Measurements from ENCODE around the gene SH3D19. TPM values are rescaled to one million over a fixed set of nuclear protein-coding genes. Genes with fewer than 3 reads are reported as not detected.
"Not testable (repeated sequence)": the region's sequence is repeated elsewhere in the genome, so short reads cannot be mapped to it uniquely, and the experiment has no call there.

SH3D19 gene
- total RNA-seq, 1 donor from 2014 or later: 107 TPM

GRCh38 chr4:151324124-151324751, 1.2 kb downstream of the SH3D19 start:
- ATAC-seq: peak; percentile 9
- intact Hi-C loops (cut with micrococcal nuclease): no loop called here

GRCh38 chr4:151323667-151324066, 1.7 kb downstream of the SH3D19 start:
- DNase-seq (no peak), ATAC-seq (no peak)
- intact Hi-C loops (cut with micrococcal nuclease): no loop called here

More at GRCh38 chr4:151324124-151324751, 1.2 kb downstream of the SH3D19 start:
- no peak for DNase-seq

- intact Hi-C loops (cut with micrococcal nuclease): no loop called here
- DNase-seq (no peak), ATAC-seq (no peak)
Observed at GRCh38 chr4:151322570-151322969, 2.8 kb downstream of the SH3D19 start.

- ATAC-seq; DNase-seq; intact Hi-C loops (cut with micrococcal nuclease): not testable (repeated sequence)
Observed at GRCh38 chr4:151322161-151322560, 3.2 kb downstream of the SH3D19 start.

- intact Hi-C loops (cut with micrococcal nuclease): no loop called here
- no peak for DNase-seq
Observed at GRCh38 chr4:151321586-151321985, 3.8 kb downstream of the SH3D19 start.

GRCh38 chr4:151319490-151319889, 5.9 kb downstream of the SH3D19 start:
- intact Hi-C loops (cut with micrococcal nuclease): no loop called here
- no peak for ATAC-seq
- no peak for DNase-seq

More at GRCh38 chr4:151321586-151321985, 3.8 kb downstream of the SH3D19 start:
- no peak for ATAC-seq

GRCh38 chr4:151318307-151319006, 6.9 kb downstream of the SH3D19 start:
- no peak for ATAC-seq
- intact Hi-C loops (cut with micrococcal nuclease): no loop called here
- no peak for DNase-seq

GRCh38 chr4:151316645-151317044, 8.8 kb downstream of the SH3D19 start:
- intact Hi-C loops (cut with micrococcal nuclease): no loop called here
- DNase-seq (no peak), ATAC-seq (peak; percentile 11)

- intact Hi-C loops (cut with micrococcal nuclease): no loop called here
- no peak for DNase-seq
- ATAC-seq: peak; percentile 80
Observed at GRCh38 chr4:151315212-151315886, 10.1 kb downstream of the SH3D19 start.

GRCh38 chr4:151314479-151314878, 10.9 kb downstream of the SH3D19 start:
- ATAC-seq: peak; percentile 29
- intact Hi-C loops (cut with micrococcal nuclease): no loop called here
- no peak for DNase-seq

- DNase-seq (no peak), ATAC-seq (no peak)
- intact Hi-C loops (cut with micrococcal nuclease): no loop called here
Observed at GRCh38 chr4:151314010-151314355, 11.4 kb downstream of the SH3D19 start.

- intact Hi-C loops (cut with micrococcal nuclease): no loop called here
- DNase-seq: no peak
- no peak for ATAC-seq
Observed at GRCh38 chr4:151313306-151314009, 11.9 kb downstream of the SH3D19 start.

GRCh38 chr4:151310124-151310728, 15.2 kb downstream of the SH3D19 start:
- DNase-seq (no peak), ATAC-seq (no peak)
- intact Hi-C loops (cut with micrococcal nuclease): no loop called here

- ATAC-seq (peak; percentile 70), DNase-seq (no peak)
- intact Hi-C loops (cut with micrococcal nuclease): no loop called here
Observed at GRCh38 chr4:151304755-151305154, 20.6 kb downstream of the SH3D19 start.

GRCh38 chr4:151304226-151304625, 21.2 kb downstream of the SH3D19 start:
- no peak for ATAC-seq
- intact Hi-C loops (cut with micrococcal nuclease): no loop called here
- DNase-seq: no peak

- no peak for DNase-seq
- no peak for ATAC-seq
- intact Hi-C loops (cut with micrococcal nuclease): no loop called here
Observed at GRCh38 chr4:151302432-151302831, 23.0 kb downstream of the SH3D19 start.

GRCh38 chr4:151297170-151297569, 28.2 kb downstream of the SH3D19 start:
- DNase-seq: no peak
- intact Hi-C loops (cut with micrococcal nuclease): no loop called here
- ATAC-seq: peak; percentile 88

GRCh38 chr4:151296227-151296626, 29.2 kb downstream of the SH3D19 start:
- DNase-seq (no peak), ATAC-seq (no peak)
- intact Hi-C loops (cut with micrococcal nuclease): no loop called here

- intact Hi-C loops (cut with micrococcal nuclease): no loop called here
- DNase-seq (no peak), ATAC-seq (no peak)
Observed at GRCh38 chr4:151294833-151295496, 30.4 kb downstream of the SH3D19 start.

Measured in left ventricle myocardium superior (tissue), 1 donor.